Measurements from ENCODE around the gene VPS4B. TPM values are rescaled to one million over a fixed set of nuclear protein-coding genes. Genes with fewer than 3 reads are reported as not detected.

Gene VPS4B
- total and polyA plus RNA-seq, 2 donors (not counting 3 experiments of a cell fraction or from before 2014, with no cell fraction given), result 10.5 to 54.7 TPM

GRCh38 chr18:63348508-63349136, 73.7 kb downstream of the VPS4B start:
- Histone ChIP-seq H3K4me1 (ENCODE audit: control insufficient read depth, extremely low read depth, insufficient read depth, low read length) (no peaks in the 10 kb centered on the region), H3K9me3 (replicated peaks; ENCODE audit: control insufficient read depth, insufficient read depth, low read length) (no peaks in the 10 kb centered on the region), H2AFZ (ENCODE audit: low read depth, low read length) (no peak overlapping the region), H3K9ac (replicated peaks; ENCODE audit: extremely low read depth, insufficient read depth, low read length) (no peak overlapping the region), H3K36me3 (ENCODE audit: control insufficient read depth in 2 of 2, extremely low read depth in 1 of 2, insufficient read depth in 2 of 2, low read length in 2 of 2) (peaks cover 14 to 27% of the 10 kb centered on the region in 2 experiments), H3K79me2 (ENCODE audit: control insufficient read depth, insufficient read depth, low read length) (no peaks in the 10 kb centered on the region), H3K4me3 (replicated peaks in 1 of 3; ENCODE audit: insufficient read depth in 1 of 3, low read depth in 1 of 3, low read length in 3 of 3) (no peak overlapping the region), H3K4me2 (ENCODE audit: insufficient read depth, low read length) (no peak overlapping the region), H3K27me3 (ENCODE audit: control insufficient read depth in 2 of 2, insufficient read depth in 2 of 2, low read length in 2 of 2) (no peaks in the 10 kb centered on the region), H4K20me1 (replicated peaks; ENCODE audit: control insufficient read depth, extremely low read depth, insufficient read depth, low read length) (no peaks in the 10 kb centered on the region), H3K9me1 (replicated peaks; ENCODE audit: control insufficient read depth, extremely low read depth, insufficient read depth, low read length) (no peaks in the 10 kb centered on the region), H3K27ac (ENCODE audit: insufficient read depth, low read depth, low read length) (no peak overlapping the region)
- DNase-seq (ENCODE audit: low read depth, low spot score) (no peak), FAIRE-seq (no peak)
- TF ChIP-seq JUN (IDR thresholded peaks at IDR 0.05; ENCODE audit: borderline replicate concordance, insufficient read depth, insufficient read length, low read depth) (no peak), MAX (IDR thresholded peaks at IDR 0.05; ENCODE audit: insufficient read depth, insufficient read length) (no peak), CTCF (IDR thresholded peaks at IDR 0.05; ENCODE audit: extremely low read depth in 1 of 2, insufficient read depth in 1 of 2, low read depth in 1 of 2, low read length in 2 of 2) (no peak), GATA2 (IDR thresholded peaks at IDR 0.05; ENCODE audit: insufficient read depth, insufficient read length, low read depth, low read length) (no peak), EZH2 (IDR thresholded peaks at IDR 0.05; ENCODE audit: borderline replicate concordance, low read depth, low read length, severe bottlenecking) (no peak), FOS (IDR thresholded peaks at IDR 0.05; ENCODE audit: borderline replicate concordance, insufficient read depth, low read length) (no peak), POLR2AphosphoS5 (IDR thresholded peaks at IDR 0.05; ENCODE audit: insufficient read depth, low read depth, low read length) (no peak), POLR2A (IDR thresholded peaks at IDR 0.05; ENCODE audit: low read depth, low read length) (no peak), MYC (IDR thresholded peaks at IDR 0.05; ENCODE audit: low read depth, low read length) (no peak)
- CTCF ChIA-PET, result no interaction called here
- no TSS peak for BruUV-seq (replicated peaks)
- intact Hi-C loops (cut with micrococcal nuclease) (no loop called here), dilution Hi-C loops (cut with MboI; ENCODE audit: extremely low pct_ligation_motif_present, low sequenced_read_pairs) (no loop called here)
- POLR2A ChIA-PET, result no interaction called here
